Measurements from ENCODE around the gene RAB11A.

DNA sequence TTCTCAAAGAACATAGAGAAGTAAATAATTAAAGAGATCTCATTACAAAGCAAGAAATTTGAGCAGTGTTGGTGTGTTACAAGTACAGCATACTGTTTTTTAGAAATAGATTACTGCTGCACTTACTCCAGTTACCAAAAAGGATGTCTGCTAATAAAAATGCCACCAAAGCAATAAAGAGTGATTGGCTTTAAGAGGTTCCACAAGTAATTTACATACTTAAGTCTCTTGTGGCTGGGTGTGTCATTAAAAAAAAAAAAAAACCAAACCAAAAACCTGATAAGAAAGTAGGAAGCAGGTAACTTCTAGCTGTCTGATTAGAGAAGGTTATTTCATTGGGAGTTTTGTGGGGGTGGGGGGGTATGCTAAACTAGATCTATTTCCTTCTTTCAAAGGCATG lies 15.2 kb downstream of the RAB11A start:
- TF ChIP-seq, protein P1, sequence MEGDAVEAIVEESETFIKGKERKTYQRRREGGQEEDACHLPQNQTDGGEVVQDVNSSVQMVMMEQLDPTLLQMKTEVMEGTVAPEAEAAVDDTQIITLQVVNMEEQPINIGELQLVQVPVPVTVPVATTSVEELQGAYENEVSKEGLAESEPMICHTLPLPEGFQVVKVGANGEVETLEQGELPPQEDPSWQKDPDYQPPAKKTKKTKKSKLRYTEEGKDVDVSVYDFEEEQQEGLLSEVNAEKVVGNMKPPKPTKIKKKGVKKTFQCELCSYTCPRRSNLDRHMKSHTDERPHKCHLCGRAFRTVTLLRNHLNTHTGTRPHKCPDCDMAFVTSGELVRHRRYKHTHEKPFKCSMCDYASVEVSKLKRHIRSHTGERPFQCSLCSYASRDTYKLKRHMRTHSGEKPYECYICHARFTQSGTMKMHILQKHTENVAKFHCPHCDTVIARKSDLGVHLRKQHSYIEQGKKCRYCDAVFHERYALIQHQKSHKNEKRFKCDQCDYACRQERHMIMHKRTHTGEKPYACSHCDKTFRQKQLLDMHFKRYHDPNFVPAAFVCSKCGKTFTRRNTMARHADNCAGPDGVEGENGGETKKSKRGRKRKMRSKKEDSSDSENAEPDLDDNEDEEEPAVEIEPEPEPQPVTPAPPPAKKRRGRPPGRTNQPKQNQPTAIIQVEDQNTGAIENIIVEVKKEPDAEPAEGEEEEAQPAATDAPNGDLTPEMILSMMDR (IDR thresholded peaks at IDR 0.05) = no peak
- TF ChIP-seq SP1 (CRISPR knock-in tag; conservative IDR thresholded peaks at IDR 0.05) = no peak
- no peak for TF ChIP-seq NR1H2 (CRISPR knock-in tag; IDR thresholded peaks at IDR 0.05)
- no peak for TF ChIP-seq JUN (CRISPR knock-in tag; IDR thresholded peaks at IDR 0.05)
- TF ChIP-seq FOXP1 (CRISPR knock-in tag; IDR thresholded peaks at IDR 0.05; ENCODE audit: borderline replicate concordance) = no peak

Measured in WTC11 (cell line).